GM18499 (cell line): ENCODE results near the gene CXCR5.

Source experiments
- ATAC-seq: cut with Tn5 transposase; IDR thresholded peaks from one replicate; pipeline ENCODE4 v1.9.1; 2021; ENCODE audit warnings: moderate number of reproducible peaks; ENCODE audit not compliant: insufficient read depth, unreplicated experiment

CXCR5 gene

DNA sequence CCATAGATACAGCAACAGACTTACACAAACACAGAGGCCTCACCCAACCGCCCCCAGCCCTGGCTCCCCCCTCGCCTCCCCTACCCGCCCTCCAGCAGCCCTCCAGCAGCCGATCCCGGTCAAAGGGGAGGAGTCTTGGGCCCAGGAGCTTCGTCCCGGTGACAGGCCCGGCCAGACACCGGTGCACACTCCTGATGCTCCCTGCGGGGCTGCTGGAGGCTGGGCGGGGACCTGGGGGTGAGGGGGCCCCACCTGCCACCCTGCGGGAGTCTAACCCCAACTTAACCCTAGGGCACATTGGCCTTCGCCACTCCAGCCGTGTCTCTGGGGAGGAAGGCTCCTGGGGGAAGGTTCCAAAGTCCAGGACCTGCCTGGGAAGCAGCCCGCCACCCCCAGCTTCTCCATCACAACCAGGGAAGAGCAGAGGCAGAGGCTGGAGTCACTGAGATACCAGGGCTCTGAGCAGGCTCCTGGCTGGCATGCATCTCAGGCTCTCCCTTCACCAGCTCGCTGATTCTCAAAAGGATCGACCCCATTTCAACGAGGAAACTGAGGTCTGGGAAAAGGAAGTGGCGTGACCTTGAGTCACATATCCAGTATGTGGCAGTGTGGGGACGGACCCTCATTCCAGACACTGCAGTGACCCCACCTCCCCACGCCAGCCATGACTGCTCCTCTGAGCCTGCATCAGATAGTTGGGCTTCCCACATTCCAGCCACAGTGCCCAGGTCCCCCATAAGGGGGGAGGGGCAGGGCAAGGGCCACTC lies 27.6 kb downstream of the CXCR5 start:
- no peak for ATAC-seq

- ATAC-seq = no peak
Measured at GRCh38 chr11:118911880-118912741, 28.4 kb downstream of the CXCR5 start.

DNA sequence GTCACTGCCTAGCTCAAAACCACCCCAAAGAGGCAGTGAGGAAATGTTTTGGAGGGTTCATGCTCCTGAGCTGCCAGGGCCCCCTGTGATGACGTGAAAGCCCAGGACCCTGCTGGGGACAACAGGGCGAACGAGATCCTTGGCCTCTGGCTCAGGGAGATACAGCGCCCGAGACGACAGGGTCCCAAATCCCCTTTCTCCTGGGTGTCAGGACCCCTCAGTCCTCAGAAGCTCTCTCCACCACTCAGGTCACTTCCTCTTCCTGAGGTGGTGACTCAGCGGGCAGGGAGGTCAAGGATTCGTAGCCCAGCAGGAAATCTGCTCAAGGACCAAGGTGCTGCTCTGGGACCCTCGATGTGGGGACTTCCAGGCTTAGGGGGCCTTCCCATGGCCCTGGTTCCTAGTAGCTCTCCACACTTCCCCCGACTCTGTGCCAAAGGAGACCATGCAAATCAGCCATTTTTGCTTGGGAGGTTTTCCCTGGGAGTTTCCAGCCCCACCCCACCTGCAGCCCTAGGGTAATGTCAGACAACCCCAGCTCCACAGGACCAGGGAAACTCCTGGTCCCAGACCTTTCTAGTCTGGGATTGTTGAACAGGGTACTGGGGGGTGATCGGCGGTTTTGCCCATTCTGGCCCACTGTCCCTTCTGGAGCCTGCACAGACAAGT lies 29.2 kb downstream of the CXCR5 start:
- ATAC-seq = no peak

- no peak for ATAC-seq
Measured at GRCh38 chr11:118913411-118914125, 29.9 kb downstream of the CXCR5 start.

DNA sequence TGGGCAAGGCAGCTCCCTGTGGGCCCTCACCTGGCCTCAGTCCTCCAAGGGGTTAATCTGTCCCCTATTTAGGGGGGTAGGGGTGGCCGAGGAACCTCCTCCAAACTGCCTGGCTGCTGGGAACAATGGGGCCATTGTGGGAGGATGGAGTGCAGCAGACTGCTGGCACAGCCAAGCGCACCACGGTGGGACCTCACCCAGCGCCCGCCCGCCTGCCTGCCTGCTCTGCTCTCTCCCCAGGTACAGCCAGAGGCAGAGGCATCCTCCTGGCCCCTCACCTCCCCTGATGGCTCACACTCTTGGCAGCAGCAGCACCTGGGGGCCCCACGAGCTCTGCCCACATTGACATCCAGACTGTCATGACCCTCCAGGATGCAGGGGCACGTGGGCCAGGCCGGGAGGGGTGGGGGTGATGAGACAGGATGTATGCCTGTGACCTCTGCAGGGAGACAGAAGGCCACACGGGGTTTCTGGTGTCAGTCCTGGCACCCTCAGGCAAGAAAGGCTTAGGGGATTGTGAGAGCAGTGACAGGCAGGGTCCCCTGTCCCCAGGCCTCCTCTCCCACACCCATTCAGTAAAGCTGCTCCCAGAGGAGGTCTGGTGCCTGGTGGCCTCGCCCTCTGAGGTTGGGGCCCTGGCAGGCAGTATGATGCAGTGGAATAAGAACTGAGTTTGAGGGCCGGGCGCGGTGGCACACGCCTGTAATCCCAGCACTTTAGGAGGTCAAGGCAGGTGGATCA lies 30.7 kb downstream of the CXCR5 start:
- no peak for ATAC-seq

DNA sequence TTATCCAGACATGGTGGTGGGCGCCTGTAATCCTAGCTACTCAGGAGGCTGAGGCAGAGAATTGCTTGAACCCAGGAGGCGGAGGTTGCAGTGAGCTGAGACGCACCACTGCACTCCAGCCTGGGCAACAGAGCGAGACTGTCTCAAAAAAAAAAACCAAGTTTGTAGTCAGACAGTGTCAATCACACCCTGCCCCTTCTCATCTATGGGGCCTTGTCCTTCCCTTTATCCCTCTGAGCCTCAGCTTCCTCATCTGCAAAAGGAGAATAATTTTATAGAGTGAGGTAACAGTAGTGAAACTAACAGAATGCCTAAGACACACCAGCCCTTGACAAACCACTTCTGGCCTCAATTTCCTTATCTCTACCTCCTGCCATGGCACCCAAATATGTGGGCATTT lies 31.3 kb downstream of the CXCR5 start:
- no peak for ATAC-seq

DNA sequence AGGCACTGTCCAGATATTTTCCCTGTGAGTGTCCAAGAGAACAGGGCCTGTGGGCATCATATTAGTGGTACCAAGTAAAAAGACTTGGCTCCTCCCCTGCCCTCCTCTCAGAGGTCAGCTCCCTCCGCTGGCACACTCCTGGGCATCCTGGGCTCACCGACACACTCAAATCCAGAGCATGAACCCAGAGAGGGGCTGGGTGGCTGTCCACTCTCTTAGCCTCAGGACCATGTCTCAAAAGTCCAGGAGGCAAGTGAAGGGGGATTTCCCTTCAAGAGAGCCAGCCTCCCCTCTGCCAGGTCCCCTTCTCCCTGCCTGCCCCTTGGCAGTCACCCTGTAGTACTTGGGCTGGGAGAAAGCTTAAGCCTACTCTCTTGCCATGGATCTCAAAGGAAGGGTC lies 31.7 kb downstream of the CXCR5 start:
- no peak for ATAC-seq

DNA sequence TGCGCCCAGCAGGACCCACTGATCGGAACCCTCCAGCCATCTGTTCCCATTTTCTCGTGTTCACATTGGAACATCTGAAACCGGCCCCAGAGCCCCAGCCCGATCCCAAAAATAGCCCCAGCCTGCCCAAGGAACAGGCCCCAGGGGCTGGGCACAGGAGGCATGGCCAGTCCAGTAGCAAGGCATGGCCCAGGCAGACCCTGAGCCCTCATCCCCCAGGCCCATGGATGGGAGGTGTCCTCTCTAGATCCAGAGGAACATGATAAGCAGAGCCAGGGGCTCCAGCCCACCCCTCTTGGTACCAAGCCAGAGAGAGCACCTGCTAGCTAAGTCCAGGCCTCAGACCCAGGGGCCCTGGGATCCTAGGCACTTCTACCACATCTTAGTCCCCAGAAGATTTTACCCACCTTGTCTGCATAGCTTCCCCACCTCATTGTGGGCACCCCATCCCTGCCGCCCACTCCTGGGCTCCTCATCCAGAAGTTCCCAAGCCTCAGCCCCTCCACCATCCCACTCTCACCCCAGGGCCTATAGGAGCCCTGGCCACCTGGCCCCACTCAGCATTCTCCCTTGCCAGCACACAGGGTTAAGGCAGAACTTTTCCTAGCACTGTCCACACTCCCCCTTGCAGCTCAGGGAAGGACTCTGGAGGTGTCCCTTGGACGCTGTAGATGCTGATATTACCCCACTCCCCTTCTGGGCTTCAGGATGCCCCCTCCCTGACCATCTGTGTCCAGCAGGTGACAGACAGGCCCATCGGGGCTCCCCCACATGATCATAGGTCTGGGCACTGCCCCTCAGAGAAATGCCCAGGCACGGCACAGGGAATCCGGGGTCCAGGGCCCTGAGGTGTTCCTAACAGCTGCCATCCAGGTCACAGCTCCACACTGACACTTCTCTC lies 32.5 kb downstream of the CXCR5 start:
- ATAC-seq = no peak

- no peak for ATAC-seq
Measured at GRCh38 chr11:118916842-118917388, 33.2 kb downstream of the CXCR5 start.

- ATAC-seq = no peak
Measured at GRCh38 chr11:118917481-118918127, 33.9 kb downstream of the CXCR5 start.

- no peak for ATAC-seq
Measured at GRCh38 chr11:118918128-118918685, 34.5 kb downstream of the CXCR5 start.

- no peak for ATAC-seq
Measured at GRCh38 chr11:118918686-118919280, 35.1 kb downstream of the CXCR5 start.

GRCh38 chr11:118921121-118921928 lies 37.6 kb downstream of the CXCR5 start:
- no peak for ATAC-seq

GRCh38 chr11:118921929-118922744 lies 38.4 kb downstream of the CXCR5 start:
- no peak for ATAC-seq

DNA sequence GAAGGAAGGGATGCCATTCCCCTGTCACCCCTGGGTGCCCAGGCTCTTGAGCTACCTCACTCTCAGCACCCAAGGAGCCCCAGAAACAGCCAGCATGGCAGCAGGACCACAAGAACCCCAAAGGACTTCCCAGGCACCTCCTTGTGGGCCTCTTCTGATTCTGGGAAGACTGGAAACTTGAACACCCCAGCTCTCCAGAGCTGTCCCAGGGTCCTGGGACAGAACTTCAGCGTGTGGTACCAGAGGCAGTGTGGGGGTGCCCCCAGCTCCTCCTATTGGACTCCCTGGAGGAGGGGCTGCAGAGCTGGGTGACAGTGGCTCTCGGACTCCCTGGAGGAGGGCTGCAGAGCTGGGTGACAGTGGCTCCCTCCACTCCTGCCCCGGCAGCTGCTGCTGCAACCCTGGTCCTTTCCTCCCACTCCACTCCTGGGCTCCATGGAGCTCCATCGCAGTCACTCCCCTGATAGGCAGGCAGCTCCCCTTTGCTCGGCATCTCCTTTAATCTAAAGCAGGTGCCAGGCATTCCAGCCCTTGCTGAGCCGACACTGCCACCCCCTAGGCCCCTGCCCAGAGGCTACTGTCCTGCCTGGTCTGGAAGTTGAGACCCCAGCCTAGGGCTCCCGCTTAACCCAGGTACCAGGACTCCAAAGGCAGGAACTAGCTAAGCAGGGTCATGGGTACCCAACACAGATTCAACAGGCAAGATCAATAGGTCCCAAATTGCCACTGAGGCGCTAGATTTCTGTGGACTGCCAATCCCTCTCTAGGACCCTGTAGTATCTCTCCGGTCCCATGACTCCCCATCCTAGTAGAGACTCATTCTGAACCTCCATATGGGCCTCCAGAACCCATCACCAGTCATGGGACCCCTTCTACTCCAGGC lies 39.3 kb downstream of the CXCR5 start:
- ATAC-seq = no peak
